ENCODE results near the gene SCARF2. TPM values are rescaled to one million over a fixed set of nuclear protein-coding genes. Genes with fewer than 3 reads are reported as not detected.
"Not testable (repeated sequence)": the region's sequence is repeated elsewhere in the genome, so short reads cannot be mapped to it uniquely, and the experiment has no call there.

The SCARF2 gene
- total and polyA plus RNA-seq, 9 donors: 8.9 to 22.9 (median 19.7) TPM

GRCh38 chr22:20451129-20451778 lies 13.6 kb upstream of the SCARF2 start:
- peaks cover 40% of the 10 kb centered on the region for H3K36me3 ChIP-seq (ENCODE audit: control insufficient read depth, insufficient read depth, low read length)

GRCh38 chr22:20450551-20450906 lies 12.9 kb upstream of the SCARF2 start:
- Histone ChIP-seq H3K4me3 (ENCODE audit: low read length) (no peak overlapping the region), H3K27me3 (ENCODE audit: control insufficient read depth, insufficient read depth, low read length) (no peaks in the 10 kb centered on the region), H3K27ac (ENCODE audit: low read length) (no peak overlapping the region), H3K36me3 (ENCODE audit: control insufficient read depth, insufficient read depth, low read length) (peaks cover 41% of the 10 kb centered on the region), H3K9me3 (replicated peaks; ENCODE audit: control insufficient read depth, low read depth, low read length) (no peaks in the 10 kb centered on the region), H3K4me1 (ENCODE audit: control insufficient read depth, insufficient read depth, low read length) (no peaks in the 10 kb centered on the region)
- no peak for DNase-seq
- WGBS (ENCODE audit: insufficient coverage): 100% methylated on average over 1 of the region's 1 CpG

More at GRCh38 chr22:20451129-20451778, 13.6 kb upstream of the SCARF2 start:
- not testable (repeated sequence) for DNase-seq; H3K4me1 ChIP-seq (ENCODE audit: control insufficient read depth, insufficient read depth, low read length); H3K27me3 ChIP-seq (ENCODE audit: control insufficient read depth, insufficient read depth, low read length); H3K4me3 ChIP-seq (ENCODE audit: low read length); H3K9me3 ChIP-seq (replicated peaks; ENCODE audit: control insufficient read depth, low read depth, low read length); H3K27ac ChIP-seq (ENCODE audit: low read length)
- WGBS (ENCODE audit: insufficient coverage): 81% methylated on average over 4 of the region's 15 CpGs

- H3K4me3 ChIP-seq (ENCODE audit: low read length): no peak overlapping the region
- 93% methylated on average over 10 of the region's 19 CpGs for WGBS (ENCODE audit: insufficient coverage)
- H3K36me3 ChIP-seq (ENCODE audit: control insufficient read depth, insufficient read depth, low read length): peaks cover 36% of the 10 kb centered on the region
Measured at GRCh38 chr22:20449819-20450550, 12.4 kb upstream of the SCARF2 start.

GRCh38 chr22:20448630-20449029 lies 11.0 kb upstream of the SCARF2 start:
- Histone ChIP-seq H3K36me3 (ENCODE audit: control insufficient read depth, insufficient read depth, low read length) (peaks cover 42% of the 10 kb centered on the region), H3K9me3 (replicated peaks; ENCODE audit: control insufficient read depth, low read depth, low read length) (no peaks in the 10 kb centered on the region), H3K27me3 (ENCODE audit: control insufficient read depth, insufficient read depth, low read length) (no peaks in the 10 kb centered on the region), H3K4me1 (ENCODE audit: control insufficient read depth, insufficient read depth, low read length) (no peaks in the 10 kb centered on the region), H3K4me3 (ENCODE audit: low read length) (no peak overlapping the region), H3K27ac (ENCODE audit: low read length) (no peak overlapping the region)
- 89% methylated on average over 4 of the region's 5 CpGs for WGBS (ENCODE audit: insufficient coverage)
- DNase-seq: no peak

More at GRCh38 chr22:20449819-20450550, 12.4 kb upstream of the SCARF2 start:
- no peak for DNase-seq
- Histone ChIP-seq H3K4me1 (ENCODE audit: control insufficient read depth, insufficient read depth, low read length) (no peaks in the 10 kb centered on the region), H3K9me3 (replicated peaks; ENCODE audit: control insufficient read depth, low read depth, low read length) (no peaks in the 10 kb centered on the region), H3K27ac (ENCODE audit: low read length) (no peak overlapping the region), H3K27me3 (ENCODE audit: control insufficient read depth, insufficient read depth, low read length) (no peaks in the 10 kb centered on the region)

- Histone ChIP-seq H3K9me3 (replicated peaks; ENCODE audit: control insufficient read depth, low read depth, low read length) (no peaks in the 10 kb centered on the region), H3K4me1 (ENCODE audit: control insufficient read depth, insufficient read depth, low read length) (no peaks in the 10 kb centered on the region), H3K4me3 (ENCODE audit: low read length) (no peak overlapping the region), H3K27ac (ENCODE audit: low read length) (no peak overlapping the region), H3K27me3 (ENCODE audit: control insufficient read depth, insufficient read depth, low read length) (no peaks in the 10 kb centered on the region), H3K36me3 (ENCODE audit: control insufficient read depth, insufficient read depth, low read length) (peaks cover 58% of the 10 kb centered on the region)
- no peak for DNase-seq
- 89% methylated on average over 16 of the region's 21 CpGs for WGBS (ENCODE audit: insufficient coverage)
Measured at GRCh38 chr22:20446383-20446970, 8.9 kb upstream of the SCARF2 start.

- no peak for DNase-seq
- no peak overlapping the region for H3K27ac ChIP-seq (ENCODE audit: low read length)
- H3K4me1 ChIP-seq (ENCODE audit: control insufficient read depth, insufficient read depth, low read length): peaks cover 9% of the 10 kb centered on the region
- peaks cover 43% of the 10 kb centered on the region for H3K36me3 ChIP-seq (ENCODE audit: control insufficient read depth, insufficient read depth, low read length)
- H3K4me3 ChIP-seq (ENCODE audit: low read length): no peak overlapping the region
- H3K27me3 ChIP-seq (ENCODE audit: control insufficient read depth, insufficient read depth, low read length): no peaks in the 10 kb centered on the region
- 96% methylated on average over 3 of the region's 4 CpGs for WGBS (ENCODE audit: insufficient coverage)
- no peaks in the 10 kb centered on the region for H3K9me3 ChIP-seq (replicated peaks; ENCODE audit: control insufficient read depth, low read depth, low read length)
Measured at GRCh38 chr22:20444325-20444724, 6.7 kb upstream of the SCARF2 start.

- WGBS (ENCODE audit: insufficient coverage): 59% methylated on average over 3 of the region's 7 CpGs
- H3K4me1 ChIP-seq (ENCODE audit: control insufficient read depth, insufficient read depth, low read length): peaks cover 23% of the 10 kb centered on the region
- peaks cover 43% of the 10 kb centered on the region for H3K36me3 ChIP-seq (ENCODE audit: control insufficient read depth, insufficient read depth, low read length)
- no peak overlapping the region for H3K27ac ChIP-seq (ENCODE audit: low read length)
- DNase-seq: no peak
- no peaks in the 10 kb centered on the region for H3K9me3 ChIP-seq (replicated peaks; ENCODE audit: control insufficient read depth, low read depth, low read length)
- peaks cover 4% of the 10 kb centered on the region for H3K27me3 ChIP-seq (ENCODE audit: control insufficient read depth, insufficient read depth, low read length)
- H3K4me3 ChIP-seq (ENCODE audit: low read length): no peak overlapping the region
Measured at GRCh38 chr22:20442485-20443284, 5.1 kb upstream of the SCARF2 start.

GRCh38 chr22:20441631-20442484 lies 4.2 kb upstream of the SCARF2 start:
- WGBS (ENCODE audit: insufficient coverage): 59% methylated on average over 19 of the region's 21 CpGs
- H3K36me3 ChIP-seq (ENCODE audit: control insufficient read depth, insufficient read depth, low read length): peaks cover 40% of the 10 kb centered on the region
- H3K4me3 ChIP-seq (ENCODE audit: low read length): no peak overlapping the region
- no peak overlapping the region for H3K27ac ChIP-seq (ENCODE audit: low read length)
- peaks cover 4% of the 10 kb centered on the region for H3K27me3 ChIP-seq (ENCODE audit: control insufficient read depth, insufficient read depth, low read length)
- H3K4me1 ChIP-seq (ENCODE audit: control insufficient read depth, insufficient read depth, low read length): peaks cover 27% of the 10 kb centered on the region
- H3K9me3 ChIP-seq (replicated peaks; ENCODE audit: control insufficient read depth, low read depth, low read length): no peaks in the 10 kb centered on the region
- DNase-seq: no peak

Data from muscle of leg (tissue), 11 donors.